ENCODE results near the gene ZNF212. TPM values are rescaled to one million over a fixed set of nuclear protein-coding genes. Genes with fewer than 3 reads are reported as not detected.

The ZNF212 gene
- polyA plus RNA-seq, 1 of the 3 experiments (the other 2 are of a cell fraction), result 11.5 TPM

- TF ChIP-seq USF1 (IDR thresholded peaks at IDR 0.05; ENCODE audit: borderline replicate concordance, low read depth) (no peak), SMC3 (IDR thresholded peaks at IDR 0.05; ENCODE audit: low read depth, low read length) (no peak)
Measured at GRCh38 chr7:149241696-149242095, 2.2 kb downstream of the ZNF212 start (continued).

- H2AFZ ChIP-seq (ENCODE audit: low read depth), result no peak overlapping the region
- H3K9ac ChIP-seq, result no peak overlapping the region
- no peaks in the 10 kb centered on the region for H3K9me2 ChIP-seq
- peaks cover 14% of the 10 kb centered on the region; the same call in 1 of the 2 replicates for H3K9me3 ChIP-seq
- no peak for TF ChIP-seq GATA2 (CRISPR knock-in tag; IDR thresholded peaks at IDR 0.05)
- TF ChIP-seq SIN3A (IDR thresholded peaks at IDR 0.05; ENCODE audit: borderline replicate concordance, low read depth, low read length), result no peak
- no peak for TF ChIP-seq FOSL2 (IDR thresholded peaks at IDR 0.05; ENCODE audit: borderline replicate concordance, low read depth)
- no peak for TF ChIP-seq GABPA (IDR thresholded peaks at IDR 0.05; ENCODE audit: low read depth)
- TF ChIP-seq MEF2A (IDR thresholded peaks at IDR 0.05; ENCODE audit: borderline replicate concordance, low read depth), result no peak
- TF ChIP-seq REST (IDR thresholded peaks at IDR 0.05; ENCODE audit: low read depth, low read length), result no peak
- TF ChIP-seq ELF1 (IDR thresholded peaks at IDR 0.05), result no peak
- no peak overlapping the region for H3K4me2 ChIP-seq
- no peaks in the 10 kb centered on the region for H3K27me3 ChIP-seq (ENCODE audit: insufficient read depth)
- peaks cover 91% of the 10 kb centered on the region for H3K79me2 ChIP-seq (ENCODE audit: insufficient read depth)
- no peaks in the 10 kb centered on the region for H3F3A ChIP-seq (replicated peaks; ENCODE audit: insufficient read depth)
- POLR2A ChIA-PET, result no interaction called here
- WGBS (ENCODE audit: low lambda C conversion rate), result 61% methylated on average over 5 of the region's 5 CpGs
- CTCF ChIA-PET, result interaction anchor here (9.4 kb wide), 1 partner anchor 16 kb away, joined by 76 read pairs; the partner anchor contains the start of gene ZNF783
- peaks cover 20% of the 10 kb centered on the region; the same call in 1 of the 2 replicates for H4K20me1 ChIP-seq (ENCODE audit: insufficient read depth)
- peaks cover 0 to 28% of the 10 kb centered on the region in 2 experiments for H3K36me3 ChIP-seq (replicated peaks in 1 of 2; ENCODE audit: control insufficient read depth in 1 of 2, insufficient read depth in 2 of 2, low read length in 1 of 2)
- H3K27ac ChIP-seq (ENCODE audit: low read depth in 2 of 2, low read length in 1 of 2), result no peak overlapping the region
- H3K4me1 ChIP-seq (ENCODE audit: control insufficient read depth in 1 of 2, insufficient read depth in 2 of 2, low read depth in 1 of 2, low read length in 1 of 2), result peaks cover 0 to 8% of the 10 kb centered on the region in 2 experiments; a peak in 2 of 4 replicates
- DNase-seq, result no peak
- H3K4me3 ChIP-seq (ENCODE audit: low read depth in 2 of 2, low read length in 1 of 2), result no peak overlapping the region
Measured at GRCh38 chr7:149245244-149245643, 5.8 kb downstream of the ZNF212 start.

- Histone ChIP-seq H4K20me1 (ENCODE audit: insufficient read depth) (peaks cover 20% of the 10 kb centered on the region; the same call in 1 of the 2 replicates), H3K9me3 (peaks cover 14% of the 10 kb centered on the region; the same call in 1 of the 2 replicates), H3K4me1 (ENCODE audit: control insufficient read depth in 1 of 2, insufficient read depth in 2 of 2, low read depth in 1 of 2, low read length in 1 of 2) (peaks cover 0 to 3% of the 10 kb centered on the region in 2 experiments; a peak in 2 of 4 replicates), H3K27ac (ENCODE audit: low read depth in 2 of 2, low read length in 1 of 2) (no peak overlapping the region), H3K27me3 (ENCODE audit: insufficient read depth) (no peaks in the 10 kb centered on the region), H3F3A (replicated peaks; ENCODE audit: insufficient read depth) (no peaks in the 10 kb centered on the region), H3K4me3 (ENCODE audit: low read depth in 2 of 2, low read length in 1 of 2) (no peak overlapping the region), H3K36me3 (replicated peaks in 1 of 2; ENCODE audit: control insufficient read depth in 1 of 2, insufficient read depth in 2 of 2, low read length in 1 of 2) (peaks cover 4 to 32% of the 10 kb centered on the region in 2 experiments), H2AFZ (ENCODE audit: low read depth) (no peak overlapping the region), H3K4me2 (no peak overlapping the region), H3K9me2 (no peaks in the 10 kb centered on the region), H3K79me2 (ENCODE audit: insufficient read depth) (peaks cover 91% of the 10 kb centered on the region), H3K9ac (no peak overlapping the region)
- ChIA-PET CTCF (interaction anchor here (9.4 kb wide), 1 partner anchor 15 kb away, joined by 76 read pairs; the partner anchor contains the start of gene ZNF783), POLR2A (no interaction called here)
- DNase-seq, result no peak
- 84% methylated on average over 5 of the region's 5 CpGs for WGBS (ENCODE audit: low lambda C conversion rate)
- TF ChIP-seq IRF3 (IDR thresholded peaks at IDR 0.05; ENCODE audit: low read depth, low read length) (no peak), CTCF (IDR thresholded peaks at IDR 0.05) (no peak), ELF1 (IDR thresholded peaks at IDR 0.05) (no peak), YY1 (IDR thresholded peaks at IDR 0.05; ENCODE audit: low read depth) (no peak), TEAD4 (IDR thresholded peaks at IDR 0.05; ENCODE audit: borderline replicate concordance, insufficient read depth) (no peak), MAX (IDR thresholded peaks at IDR 0.05; ENCODE audit: low read depth) (no peak), FOXM1 (IDR thresholded peaks at IDR 0.05; ENCODE audit: low read depth) (no peak), TAF1 (IDR thresholded peaks at IDR 0.05; ENCODE audit: borderline replicate concordance, low read depth, low read length) (no peak), NRF1 (IDR thresholded peaks at IDR 0.05; ENCODE audit: low read depth, low read length) (no peak)
Measured at GRCh38 chr7:149245744-149246143, 6.3 kb downstream of the ZNF212 start.

Data from SK-N-SH (cell line).